ENCODE results near the gene NKAIN2. TPM values are rescaled to one million over a fixed set of nuclear protein-coding genes. Genes with fewer than 3 reads are reported as not detected.

Gene NKAIN2
- total RNA-seq, 1 experiment from 2014 or later, result not detected

DNA sequence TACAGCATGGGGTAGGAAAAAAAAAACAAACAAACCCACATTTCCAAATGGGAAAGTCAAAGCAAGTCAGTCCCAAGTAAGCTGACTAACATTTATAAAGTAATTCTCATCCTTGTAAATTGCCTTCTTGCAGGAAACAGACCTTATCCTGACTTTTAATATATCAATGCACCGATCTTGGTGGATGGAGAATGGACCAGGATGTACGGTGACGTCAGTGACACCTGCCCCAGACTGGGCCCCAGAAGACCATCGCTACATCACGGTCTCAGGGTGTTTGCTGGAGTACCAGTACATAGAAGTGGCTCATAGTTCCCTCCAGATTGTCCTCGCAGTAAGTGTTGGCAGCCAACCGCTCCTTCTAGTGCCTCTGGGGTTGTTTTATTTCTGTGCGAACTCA, 854.4 kb downstream of the NKAIN2 start:
- no peak overlapping the region for H3K4me3 Mint-ChIP-seq (ENCODE audit: low read depth, unreplicated experiment)
- no peak for DNase-seq
- CTCF ChIA-PET, result no interaction called here
- BruUV-seq (replicated peaks), result no TSS peak
- no peaks in the 10 kb centered on the region for H3K9me3 Mint-ChIP-seq (ENCODE audit: low read depth, unreplicated experiment)
- no peak overlapping the region for H3K27ac Mint-ChIP-seq (ENCODE audit: unreplicated experiment)
- no peak for TF ChIP-seq CTCF (IDR thresholded peaks at IDR 0.05; ENCODE audit: unreplicated experiment)
- intact Hi-C loops (cut with micrococcal nuclease; ENCODE audit: unreplicated experiment), result no loop called here
- no peaks in the 10 kb centered on the region for H3K4me1 Mint-ChIP-seq (ENCODE audit: low read depth, unreplicated experiment)
- no peaks in the 10 kb centered on the region for H3K36me3 Mint-ChIP-seq (ENCODE audit: insufficient read depth, unreplicated experiment)
- no peaks in the 10 kb centered on the region for H3K27me3 Mint-ChIP-seq (ENCODE audit: unreplicated experiment)

GRCh38 chr6:124659427-124659826, 855.8 kb downstream of the NKAIN2 start:
- H3K9me3 Mint-ChIP-seq (ENCODE audit: low read depth, unreplicated experiment), result no peaks in the 10 kb centered on the region
- TF ChIP-seq CTCF (IDR thresholded peaks at IDR 0.05; ENCODE audit: unreplicated experiment), result no peak
- BruUV-seq (replicated peaks), result no TSS peak
- H3K36me3 Mint-ChIP-seq (ENCODE audit: insufficient read depth, unreplicated experiment), result no peaks in the 10 kb centered on the region
- DNase-seq, result no peak
- intact Hi-C loops (cut with micrococcal nuclease; ENCODE audit: unreplicated experiment), result no loop called here
- H3K4me1 Mint-ChIP-seq (ENCODE audit: low read depth, unreplicated experiment), result no peaks in the 10 kb centered on the region
- H3K27ac Mint-ChIP-seq (ENCODE audit: unreplicated experiment), result no peak overlapping the region
- no peaks in the 10 kb centered on the region for H3K27me3 Mint-ChIP-seq (ENCODE audit: unreplicated experiment)
- no peak overlapping the region for H3K4me3 Mint-ChIP-seq (ENCODE audit: low read depth, unreplicated experiment)
- CTCF ChIA-PET, result no interaction called here

DNA sequence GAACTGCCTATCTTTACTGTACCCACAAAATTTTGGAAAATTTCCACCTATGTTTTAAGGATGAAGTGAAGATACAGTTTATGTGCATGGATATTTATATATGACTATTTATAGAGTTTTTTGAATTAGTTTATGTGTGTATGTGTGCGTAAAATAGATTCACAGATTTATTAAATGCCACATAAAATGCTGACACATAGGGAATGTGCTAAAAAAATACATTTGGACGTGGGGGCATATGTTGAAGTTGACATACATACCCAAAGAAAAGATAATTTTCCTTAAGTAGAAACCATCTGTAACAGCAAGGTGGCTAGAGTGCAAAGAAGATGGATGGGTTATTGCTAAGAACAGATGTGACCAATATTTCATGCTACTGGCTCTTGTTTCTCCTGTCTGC, 856.5 kb downstream of the NKAIN2 start:
- no peak for DNase-seq
- no peak overlapping the region for H3K4me3 Mint-ChIP-seq (ENCODE audit: low read depth, unreplicated experiment)
- H3K36me3 Mint-ChIP-seq (ENCODE audit: insufficient read depth, unreplicated experiment), result no peaks in the 10 kb centered on the region
- H3K27me3 Mint-ChIP-seq (ENCODE audit: unreplicated experiment), result no peaks in the 10 kb centered on the region
- CTCF ChIA-PET, result no interaction called here
- H3K9me3 Mint-ChIP-seq (ENCODE audit: low read depth, unreplicated experiment), result no peaks in the 10 kb centered on the region
- H3K27ac Mint-ChIP-seq (ENCODE audit: unreplicated experiment), result no peak overlapping the region
- no peak for TF ChIP-seq CTCF (IDR thresholded peaks at IDR 0.05; ENCODE audit: unreplicated experiment)
- intact Hi-C loops (cut with micrococcal nuclease; ENCODE audit: unreplicated experiment), result no loop called here
- H3K4me1 Mint-ChIP-seq (ENCODE audit: low read depth, unreplicated experiment), result no peaks in the 10 kb centered on the region
- no TSS peak for BruUV-seq (replicated peaks)

DNA sequence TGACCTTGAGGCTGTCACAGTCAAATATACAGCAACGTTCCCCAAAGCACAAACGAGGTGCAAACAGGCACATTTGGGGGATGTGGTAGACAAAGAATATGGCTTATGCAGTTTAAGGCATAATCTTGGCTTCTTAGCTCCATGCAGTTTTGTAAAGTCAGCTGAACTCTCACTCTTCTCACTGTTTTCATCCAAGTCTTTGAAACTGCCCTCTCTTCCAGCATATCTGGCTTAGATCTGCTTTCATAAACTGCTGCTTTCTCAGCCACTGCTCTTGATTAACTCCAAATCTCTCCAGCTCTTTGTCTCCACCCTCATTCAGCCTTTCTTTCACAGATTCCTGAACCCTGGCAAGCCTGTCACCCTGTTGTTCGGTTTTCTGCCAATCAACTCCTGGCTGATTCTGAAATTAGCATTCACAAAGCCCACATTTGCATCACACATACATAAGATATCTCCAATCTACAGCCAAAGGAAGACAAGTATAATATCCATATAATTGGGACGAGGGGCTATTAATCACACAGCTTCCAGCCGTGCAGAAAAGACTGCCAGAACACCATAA, 857.5 kb downstream of the NKAIN2 start:
- H3K4me1 Mint-ChIP-seq (ENCODE audit: low read depth, unreplicated experiment), result no peaks in the 10 kb centered on the region
- H3K9me3 Mint-ChIP-seq (ENCODE audit: low read depth, unreplicated experiment), result no peaks in the 10 kb centered on the region
- H3K27ac Mint-ChIP-seq (ENCODE audit: unreplicated experiment), result no peak overlapping the region
- no peak for DNase-seq
- H3K27me3 Mint-ChIP-seq (ENCODE audit: unreplicated experiment), result no peaks in the 10 kb centered on the region
- H3K36me3 Mint-ChIP-seq (ENCODE audit: insufficient read depth, unreplicated experiment), result no peaks in the 10 kb centered on the region
- TF ChIP-seq CTCF (IDR thresholded peaks at IDR 0.05; ENCODE audit: unreplicated experiment), result no peak
- intact Hi-C loops (cut with micrococcal nuclease; ENCODE audit: unreplicated experiment), result no loop called here
- no peak overlapping the region for H3K4me3 Mint-ChIP-seq (ENCODE audit: low read depth, unreplicated experiment)
- no TSS peak for BruUV-seq (replicated peaks)
- CTCF ChIA-PET, result no interaction called here

Data from Calu3 (cell line).